ENCODE results near the gene ST7.

- TF ChIP-seq CTCF (IDR thresholded peaks at IDR 0.05) (no peak), POLR2A (IDR thresholded peaks at IDR 0.05) (no peak), EP300 (IDR thresholded peaks at IDR 0.05) (no peak)
Observed at GRCh38 chr7:117048114-117048866, 95.0 kb downstream of the ST7 start.

All from tibial nerve (tissue), 4 donors.